Measurements from ENCODE around the gene SH2D3A.
"Not testable (repeated sequence)": the region's sequence is repeated elsewhere in the genome, so short reads cannot be mapped to it uniquely, and the experiment has no call there.

The SH2D3A gene

DNA sequence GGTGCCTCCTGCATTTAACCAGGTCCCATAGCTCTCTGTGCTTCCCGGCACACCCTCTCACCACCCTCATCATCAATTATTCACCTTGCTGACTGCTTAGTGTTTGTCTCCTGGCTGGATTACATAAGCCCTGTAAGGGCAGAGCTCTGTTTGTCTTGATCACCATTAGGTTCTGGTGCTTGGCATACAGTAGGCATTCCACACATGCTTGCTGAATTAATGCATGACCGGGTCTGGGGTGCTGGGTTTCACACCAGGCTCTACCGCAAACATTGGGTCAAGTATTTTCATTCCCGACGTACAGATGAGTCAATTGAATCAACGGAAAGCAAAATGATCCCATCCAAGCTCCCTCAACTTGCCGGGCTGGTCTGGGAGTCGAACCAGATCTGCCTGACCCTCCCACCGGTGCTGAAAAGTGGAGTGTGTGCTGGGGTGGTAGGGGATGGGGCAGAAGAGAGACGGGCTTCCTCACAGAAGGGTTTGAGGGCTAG lies 33.8 kb upstream of the SH2D3A start:
- DNase-seq (ENCODE audit: low read depth) = peak; percentile 34
- no peak for TF ChIP-seq CTCF (IDR thresholded peaks at IDR 0.05; ENCODE audit: low read length, missing control alignments)
- H3K4me3 ChIP-seq (replicated peaks; ENCODE audit: low read depth, low read length) = no peak overlapping the region

DNA sequence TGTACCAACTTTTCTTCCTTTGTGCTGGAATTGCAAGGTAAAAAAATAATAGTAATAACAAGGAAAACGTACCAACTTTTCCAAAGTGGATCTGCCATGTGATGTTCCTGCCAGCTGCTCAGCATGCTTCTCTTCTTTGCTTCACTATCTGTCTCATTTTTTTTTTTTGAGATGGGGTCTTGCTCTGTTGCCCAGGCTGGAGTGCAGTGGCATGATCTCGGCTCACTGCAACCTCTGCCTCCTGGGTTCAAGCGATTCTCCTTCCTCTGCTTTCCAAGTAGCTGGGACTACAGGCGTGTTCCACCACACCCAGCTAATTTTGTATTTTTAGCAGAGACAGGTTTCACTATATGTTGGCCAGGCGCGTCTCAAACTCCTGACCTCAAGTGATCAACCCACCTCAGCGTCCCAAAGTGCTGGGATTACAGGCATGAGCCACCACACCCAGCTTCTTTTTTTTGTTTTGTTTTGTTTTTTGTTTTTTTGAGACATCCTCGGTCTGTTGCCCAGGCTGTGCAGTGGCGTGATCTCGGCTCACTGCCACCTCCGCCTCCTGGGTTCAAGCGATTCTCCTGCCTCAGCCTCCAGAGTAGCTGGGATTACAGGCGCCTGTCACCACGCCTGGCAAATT lies 33.0 kb upstream of the SH2D3A start:
- DNase-seq (ENCODE audit: low read depth); H3K4me3 ChIP-seq (replicated peaks; ENCODE audit: low read depth, low read length): not testable (repeated sequence)

DNA sequence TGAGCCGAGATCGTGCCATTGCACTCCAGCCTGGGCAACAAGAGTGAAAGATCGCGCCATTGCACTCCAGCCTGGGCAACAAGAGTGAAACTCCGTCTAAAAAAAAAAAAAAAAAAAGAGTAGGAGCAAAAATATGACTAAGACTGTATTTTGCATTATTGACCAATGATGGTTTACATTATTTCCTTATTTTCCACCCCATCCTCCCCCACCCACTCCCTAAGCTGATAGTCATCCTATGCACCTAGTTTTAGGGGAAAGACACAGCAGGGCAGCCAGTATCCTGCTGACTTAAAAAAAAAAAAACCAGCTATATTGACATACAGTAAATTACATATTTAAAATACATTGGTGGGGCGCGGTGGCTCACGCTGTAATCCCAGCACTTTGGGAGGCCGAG lies 30.4 kb upstream of the SH2D3A start:
- DNase-seq (ENCODE audit: low read depth) = no peak
- TF ChIP-seq CTCF (IDR thresholded peaks at IDR 0.05; ENCODE audit: low read length, missing control alignments) = no peak

GRCh38 chr19:6796278-6796677 lies 29.0 kb upstream of the SH2D3A start:
- DNase-seq (ENCODE audit: low read depth) = no peak
- TF ChIP-seq CTCF (IDR thresholded peaks at IDR 0.05; ENCODE audit: low read length, missing control alignments) = no peak
- H3K4me3 ChIP-seq (replicated peaks; ENCODE audit: low read depth, low read length) = no peak overlapping the region

More for the DNA sequence above, 30.4 kb upstream of the SH2D3A start:
- H3K4me3 ChIP-seq (replicated peaks; ENCODE audit: low read depth, low read length) = no peak overlapping the region

- no peak overlapping the region for H3K4me3 ChIP-seq (replicated peaks; ENCODE audit: low read depth, low read length)
- no peak for TF ChIP-seq CTCF (IDR thresholded peaks at IDR 0.05; ENCODE audit: low read length, missing control alignments)
- DNase-seq (ENCODE audit: low read depth) = no peak
These were observed 27.6 kb upstream of the SH2D3A start for GRCh38 chr19:6794686-6795431.

DNA sequence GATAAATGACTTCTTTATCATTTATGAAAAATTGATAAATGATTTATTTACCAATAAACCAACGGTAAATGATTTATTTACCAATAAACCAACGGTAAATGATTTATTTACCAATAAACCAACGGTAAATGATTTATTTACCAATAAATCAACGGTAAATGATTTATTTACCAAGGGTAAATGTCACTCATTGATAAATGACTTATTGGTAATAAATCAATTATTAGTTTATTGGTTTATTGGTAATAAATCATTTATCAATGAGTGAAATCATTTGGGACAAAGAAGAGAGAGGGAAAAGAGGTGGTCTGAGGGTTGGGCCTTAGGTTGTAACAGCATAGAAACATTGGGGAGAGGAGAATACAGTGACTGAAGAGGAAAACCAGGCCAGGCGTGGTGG lies 26.7 kb upstream of the SH2D3A start:
- TF ChIP-seq CTCF (IDR thresholded peaks at IDR 0.05; ENCODE audit: low read length, missing control alignments) = no peak
- no peak overlapping the region for H3K4me3 ChIP-seq (replicated peaks; ENCODE audit: low read depth, low read length)
- no peak for DNase-seq (ENCODE audit: low read depth)

DNA sequence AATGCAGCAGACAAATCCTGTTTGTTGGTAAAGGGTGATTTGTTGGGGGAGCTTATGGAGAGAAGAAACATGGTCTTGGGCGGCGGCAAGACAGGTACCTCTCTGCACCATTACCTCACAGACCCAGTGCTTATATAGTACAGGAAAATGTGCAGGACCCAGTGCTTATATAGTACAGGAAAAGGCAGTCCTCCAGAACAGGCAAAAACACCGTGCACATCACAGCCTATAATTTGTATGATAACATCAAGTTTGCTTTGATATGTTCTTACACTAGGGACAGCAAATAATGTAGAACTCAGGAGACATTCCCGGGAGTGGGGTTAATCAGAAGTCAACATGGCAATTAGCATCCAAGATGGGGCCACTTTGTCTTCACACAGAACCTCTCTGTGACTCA lies 26.2 kb upstream of the SH2D3A start:
- TF ChIP-seq CTCF (IDR thresholded peaks at IDR 0.05; ENCODE audit: low read length, missing control alignments) = no peak
- no peak overlapping the region for H3K4me3 ChIP-seq (replicated peaks; ENCODE audit: low read depth, low read length)
- DNase-seq (ENCODE audit: low read depth) = no peak

All from fibroblast of pulmonary artery (primary cell).